GM12878 (cell line): Measurements from ENCODE around the gene GRIA4. TPM values are rescaled to one million over a fixed set of nuclear protein-coding genes. Genes with fewer than 3 reads are reported as not detected.

Experiments
- ATAC-seq: fragments of 200-7000 bp; cut with Tn5 transposase; 3 replicates; pipeline ENCODE4 v1.9.1; 2020; ENCODE audit warnings: mild to moderate bottlenecking, moderate library complexity
- BruUV-seq: library from RNA; stranded (reverse); fragments of 400-500 nt; replicated peaks from 2 replicates; lab custom pipeline; 2021; lab: Mats Ljungman, UMichigan
- CTCF ChIA-PET: fragments of 300-600 bp; sonication (Branson Sonifier 250); formaldehyde crosslinking; extraction: SDS; loops from one replicate; lab custom pipeline; 2021; ENCODE audit warnings: inconsistent platforms; lab: Yijun Ruan, JAX
- POLR2A ChIA-PET: fragments of 350-600 bp; formaldehyde crosslinking; extraction: SDS; loops from one replicate; lab custom pipeline; 2021; ENCODE audit warnings: inconsistent platforms; lab: Charles Lee
- RAD21 ChIA-PET: fragments of 300-600 bp; sonication (Branson Sonifier 250); formaldehyde crosslinking; loops from one replicate; lab custom pipeline; 2023; ENCODE audit warnings: antibody characterized with exemption; ENCODE audit not compliant: unreplicated experiment; lab: Charles Lee
- SMC1A ChIA-PET: fragments of 300-600 bp; sonication (Branson Sonifier 250); formaldehyde crosslinking; loops from one replicate; lab custom pipeline; 2023; ENCODE audit not compliant: unreplicated experiment, uncharacterized antibody; lab: Charles Lee
- DNase-seq: peaks from one replicate; pipeline ENCODE4 v3.0.0-alpha.2; 2011; ENCODE audit warnings: low read depth, low spot score
- FAIRE-seq: peaks from 3 replicates; lab custom pipeline; 2011; peaks lifted over from hg19 to GRCh38; lab: Jason Lieb, UNC
- H2AFZ ChIP-seq: 2 replicates; pipeline ENCODE4 v1.6.0; 2011; ENCODE audit warnings: low read depth, low read length, control low read depth; ENCODE audit not compliant: control insufficient read depth
- H3K27ac ChIP-seq: 2 replicates; pipeline ENCODE4 v1.5.1; 2011; ENCODE audit warnings: control low read depth; ENCODE audit not compliant: control insufficient read depth, insufficient read depth
- H3K27me3 ChIP-seq, 2 experiments: replicated peaks in 1 of 2; 2 replicates each; pipeline versions ENCODE4 v1.6.0 to v1.6.1; 2011; ENCODE audit warnings: low read length in 1 of 2; ENCODE audit not compliant: control insufficient read depth in 2 of 2, insufficient read depth in 2 of 2
- H3K36me3 ChIP-seq, 2 experiments: 2 replicates each; pipeline ENCODE4 v1.5.1; 2011; ENCODE audit warnings: low read length in 1 of 2; ENCODE audit not compliant: control insufficient read depth in 2 of 2, insufficient read depth in 2 of 2
- H3K4me1 ChIP-seq: 2 replicates; pipeline ENCODE4 v1.6.1; 2011; ENCODE audit warnings: mild to moderate bottlenecking, low read length, moderate library complexity, mixed read lengths; ENCODE audit not compliant: control insufficient read depth, insufficient read depth
- H3K4me2 ChIP-seq: 2 replicates; pipeline ENCODE4 v1.6.0; 2011; ENCODE audit warnings: control low read depth; ENCODE audit not compliant: control insufficient read depth, insufficient read depth
- H3K4me3 ChIP-seq: fragments of 200-600 bp; sonication (generic); 2 replicates; pipeline ENCODE4 v1.5.1; 2016
- H3K79me2 ChIP-seq: 2 replicates; pipeline ENCODE4 v1.6.0; 2011; ENCODE audit warnings: low read length; ENCODE audit not compliant: control insufficient read depth, insufficient read depth
- H3K9ac ChIP-seq: 2 replicates; pipeline ENCODE4 v1.8.0; 2011; ENCODE audit warnings: low read length, control low read depth, mixed read lengths; ENCODE audit not compliant: control insufficient read depth, insufficient read depth
- H3K9me3 ChIP-seq: replicated peaks from 3 replicates; pipeline ENCODE4 v1.5.1; 2011; ENCODE audit warnings: mild to moderate bottlenecking, low read length; ENCODE audit not compliant: control insufficient read depth, insufficient read depth
- H4K20me1 ChIP-seq: 2 replicates; pipeline ENCODE4 v1.6.0; 2011; ENCODE audit not compliant: control insufficient read depth, insufficient read depth
- CTCF ChIP-seq, 3 experiments: IDR thresholded peaks in 2 of 3; conservative IDR thresholded peaks in 1 of 3; 2 replicates each; pipeline ENCODE4 v1.5.1; 2011; ENCODE audit warnings: low read depth in 3 of 3, low read length in 3 of 3, mild to moderate bottlenecking in 3 of 3, control low read depth in 2 of 3, moderate library complexity in 2 of 3, inconsistent platforms in 1 of 3, mixed read lengths in 1 of 3; ENCODE audit not compliant: control insufficient read depth in 2 of 3, insufficient read depth in 1 of 3; ENCODE audit errors: extremely low read depth in 1 of 3
- LARP7 ChIP-seq: fragments of 450-650 bp; IDR thresholded peaks from 2 replicates; pipeline ENCODE4 v1.6.1; 2017; ENCODE audit warnings: mild to moderate bottlenecking
- PBX3 ChIP-seq: IDR thresholded peaks from 2 replicates; pipeline ENCODE4 v1.6.1; 2011; ENCODE audit warnings: mild to moderate bottlenecking, low read depth, low read length, moderate library complexity; ENCODE audit not compliant: insufficient replicate concordance
- SIN3A ChIP-seq: IDR thresholded peaks from 2 replicates; pipeline ENCODE4 v1.6.1; 2012; ENCODE audit warnings: low read depth, low read length, improper control_type of control experiment
- SREBF2 ChIP-seq: IDR thresholded peaks from 2 replicates; pipeline ENCODE4 v1.6.1; 2012; ENCODE audit warnings: mild to moderate bottlenecking, low read length
- WGBS: methylation state at CpG from one replicate; pipeline ENCODE4 v1.1.6; 2016; ENCODE audit warnings: low lambda C conversion rate; ENCODE audit not compliant: insufficient replicate concordance, insufficient coverage; ENCODE audit errors: missing lambda C conversion rate; 5-methylcytosine and 5-hydroxymethylcytosine counted together
- in situ Hi-C: fragments of 300-500 bp; cut with MboI; formaldehyde crosslinking; loops from 9 replicates; pipeline ENCODE4 v1.14.3; 2018; ENCODE audit warnings: mixed read lengths
- intact Hi-C: fragments of 100-400 bp; cut with micrococcal nuclease; formaldehyde crosslinking; loops from one replicate; pipeline ENCODE4 v1.14.2; 2022; ENCODE audit not compliant: unreplicated experiment
- polyA plus RNA-seq, 11 experiments: library from polyadenylated mRNA; depleted of rRNA in 4 of 11; unstranded in 6 of 11; stranded (reverse) in 5 of 11; fragments of >200 nt; fragmentation: Nextera tagmentation in 4 of 11; fragmentation: Illumina TruSeq in 1 of 11; extraction: Ambion mirVana in 4 of 11; extraction: Trizol in 1 of 11; gene quantifications; 1 replicate in 1 of 11; 2 replicates in 10 of 11; pipeline versions ENCODE4 v1.2.1 to v1.2.3, GENCODE V29; 2011 to 2016; ENCODE audit warnings: inconsistent platforms in 2 of 11, missing spikeins in 2 of 11, low read depth in 1 of 11
- total RNA-seq, 4 experiments: library from RNA; depleted of rRNA in 3 of 4; stranded (reverse); fragments of >200 nt in 3 of 4; fragmentation: Illumina TruSeq in 1 of 4; extraction: Trizol in 1 of 4; gene quantifications; 2 replicates each; pipeline versions ENCODE4 v1.2.1 to v1.2.3, GENCODE V29; 2013 to 2021

The GRIA4 gene
- total and polyA plus RNA-seq, 10 of the 15 experiments (the other 5 are each of a cell fraction or from before 2014, with no cell fraction given): 0.04 TPM; not detected in 9

- no peak for TF ChIP-seq CTCF (IDR thresholded peaks at IDR 0.05 in 2 of 3, conservative IDR thresholded peaks at IDR 0.05 in 1 of 3; ENCODE audit: control insufficient read depth in 2 of 3, extremely low read depth in 1 of 3, insufficient read depth in 1 of 3, low read depth in 3 of 3, low read length in 3 of 3)
- TF ChIP-seq PBX3: no peak
- no peak for TF ChIP-seq LARP7
Observed at GRCh38 chr11:106015066-106015465, 405.2 kb downstream of the GRIA4 start (continued).

- peak overlapping the region; percentile 26 for H3K4me2 ChIP-seq
- RAD21 ChIA-PET: no interaction called here
- CTCF ChIA-PET: interaction anchor here (0.9 to 2.0 kb wide), 2 partner anchors 9 to 62 kb away, joined by 3 to 4 read pairs; no protein-coding TSS in a partner anchor
- DNase-seq (no peak), FAIRE-seq (no peak), ATAC-seq (peak; percentile 16; the same call in 1 of the 3 replicates)
- H3K27me3 ChIP-seq: no peaks in the 10 kb centered on the region
- 100% methylated on average over 2 of the region's 2 CpGs for WGBS
- intact Hi-C loops (no loop called here), in situ Hi-C loops (no loop called here)
- SMC1A ChIA-PET: no interaction called here
- TF ChIP-seq SIN3A (no peak), SREBF2 (no peak)
- POLR2A ChIA-PET: interaction anchor here (1.8 kb wide), 1 partner anchor 8 kb away, joined by 5 read pairs; no protein-coding TSS in a partner anchor
- no peak overlapping the region for H3K9ac ChIP-seq
- no TSS peak for BruUV-seq
- H3K9me3 ChIP-seq: no peaks in the 10 kb centered on the region
- no peak overlapping the region for H2AFZ ChIP-seq
- H3K36me3 ChIP-seq: no peaks in the 10 kb centered on the region
- H3K4me1 ChIP-seq: peaks cover 8% of the 10 kb centered on the region; the same call in 1 of the 2 replicates
- H3K27ac ChIP-seq: no peak overlapping the region
- H3K4me3 ChIP-seq: no peak overlapping the region
- peaks cover 66% of the 10 kb centered on the region for H3K79me2 ChIP-seq
- no peaks in the 10 kb centered on the region for H4K20me1 ChIP-seq
Observed at GRCh38 chr11:106017093-106017492, 407.2 kb downstream of the GRIA4 start.
